GM12892 (cell line): ENCODE results near the gene PIGW.

Experiments
- POLR2A ChIP-seq: IDR thresholded peaks from 2 replicates; pipeline ENCODE4 v1.6.1; 2011; ENCODE audit warnings: low read depth, low read length, control low read depth
- POLR2AphosphoS5 ChIP-seq: IDR thresholded peaks from 2 replicates; pipeline ENCODE4 v1.6.1; 2011; ENCODE audit warnings: low read depth, low read length, control low read depth

DNA sequence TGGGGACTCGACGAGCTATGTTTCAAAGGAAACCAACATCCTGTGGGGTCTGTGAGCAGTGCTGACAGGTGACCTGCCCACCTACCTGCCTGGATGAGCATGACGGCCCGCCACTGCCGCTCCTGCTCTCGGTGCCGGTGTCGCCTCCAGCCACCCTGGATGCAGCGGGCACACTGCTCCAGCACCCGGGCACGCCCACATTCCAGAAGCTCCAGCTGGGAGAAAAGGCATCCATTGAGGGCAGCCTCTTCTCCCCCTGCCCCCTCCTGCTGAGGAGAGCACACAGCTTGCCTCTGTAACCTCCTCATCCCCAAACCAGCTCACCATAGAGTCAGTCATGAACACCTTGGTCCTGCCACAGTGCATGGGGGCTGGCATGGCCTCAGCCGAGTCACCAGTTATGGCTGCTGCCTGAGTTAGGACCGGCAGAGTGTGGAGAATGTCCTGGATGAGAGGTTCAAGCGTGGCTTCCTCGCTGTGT is 34.0 kb upstream of the PIGW start:
- no peak for TF ChIP-seq POLR2AphosphoS5
- 0 out of 2 replicates have a peak, but pooled peaks have one; percentile 21 for TF ChIP-seq POLR2A
